Measurements from ENCODE around the gene PPP2R3A.
"Not testable (repeated sequence)": the region's sequence is repeated elsewhere in the genome, so short reads cannot be mapped to it uniquely, and the experiment has no call there.

The PPP2R3A gene, protein sequence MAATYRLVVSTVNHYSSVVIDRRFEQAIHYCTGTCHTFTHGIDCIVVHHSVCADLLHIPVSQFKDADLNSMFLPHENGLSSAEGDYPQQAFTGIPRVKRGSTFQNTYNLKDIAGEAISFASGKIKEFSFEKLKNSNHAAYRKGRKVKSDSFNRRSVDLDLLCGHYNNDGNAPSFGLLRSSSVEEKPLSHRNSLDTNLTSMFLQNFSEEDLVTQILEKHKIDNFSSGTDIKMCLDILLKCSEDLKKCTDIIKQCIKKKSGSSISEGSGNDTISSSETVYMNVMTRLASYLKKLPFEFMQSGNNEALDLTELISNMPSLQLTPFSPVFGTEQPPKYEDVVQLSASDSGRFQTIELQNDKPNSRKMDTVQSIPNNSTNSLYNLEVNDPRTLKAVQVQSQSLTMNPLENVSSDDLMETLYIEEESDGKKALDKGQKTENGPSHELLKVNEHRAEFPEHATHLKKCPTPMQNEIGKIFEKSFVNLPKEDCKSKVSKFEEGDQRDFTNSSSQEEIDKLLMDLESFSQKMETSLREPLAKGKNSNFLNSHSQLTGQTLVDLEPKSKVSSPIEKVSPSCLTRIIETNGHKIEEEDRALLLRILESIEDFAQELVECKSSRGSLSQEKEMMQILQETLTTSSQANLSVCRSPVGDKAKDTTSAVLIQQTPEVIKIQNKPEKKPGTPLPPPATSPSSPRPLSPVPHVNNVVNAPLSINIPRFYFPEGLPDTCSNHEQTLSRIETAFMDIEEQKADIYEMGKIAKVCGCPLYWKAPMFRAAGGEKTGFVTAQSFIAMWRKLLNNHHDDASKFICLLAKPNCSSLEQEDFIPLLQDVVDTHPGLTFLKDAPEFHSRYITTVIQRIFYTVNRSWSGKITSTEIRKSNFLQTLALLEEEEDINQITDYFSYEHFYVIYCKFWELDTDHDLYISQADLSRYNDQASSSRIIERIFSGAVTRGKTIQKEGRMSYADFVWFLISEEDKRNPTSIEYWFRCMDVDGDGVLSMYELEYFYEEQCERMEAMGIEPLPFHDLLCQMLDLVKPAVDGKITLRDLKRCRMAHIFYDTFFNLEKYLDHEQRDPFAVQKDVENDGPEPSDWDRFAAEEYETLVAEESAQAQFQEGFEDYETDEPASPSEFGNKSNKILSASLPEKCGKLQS (N-terminal part only)

DNA sequence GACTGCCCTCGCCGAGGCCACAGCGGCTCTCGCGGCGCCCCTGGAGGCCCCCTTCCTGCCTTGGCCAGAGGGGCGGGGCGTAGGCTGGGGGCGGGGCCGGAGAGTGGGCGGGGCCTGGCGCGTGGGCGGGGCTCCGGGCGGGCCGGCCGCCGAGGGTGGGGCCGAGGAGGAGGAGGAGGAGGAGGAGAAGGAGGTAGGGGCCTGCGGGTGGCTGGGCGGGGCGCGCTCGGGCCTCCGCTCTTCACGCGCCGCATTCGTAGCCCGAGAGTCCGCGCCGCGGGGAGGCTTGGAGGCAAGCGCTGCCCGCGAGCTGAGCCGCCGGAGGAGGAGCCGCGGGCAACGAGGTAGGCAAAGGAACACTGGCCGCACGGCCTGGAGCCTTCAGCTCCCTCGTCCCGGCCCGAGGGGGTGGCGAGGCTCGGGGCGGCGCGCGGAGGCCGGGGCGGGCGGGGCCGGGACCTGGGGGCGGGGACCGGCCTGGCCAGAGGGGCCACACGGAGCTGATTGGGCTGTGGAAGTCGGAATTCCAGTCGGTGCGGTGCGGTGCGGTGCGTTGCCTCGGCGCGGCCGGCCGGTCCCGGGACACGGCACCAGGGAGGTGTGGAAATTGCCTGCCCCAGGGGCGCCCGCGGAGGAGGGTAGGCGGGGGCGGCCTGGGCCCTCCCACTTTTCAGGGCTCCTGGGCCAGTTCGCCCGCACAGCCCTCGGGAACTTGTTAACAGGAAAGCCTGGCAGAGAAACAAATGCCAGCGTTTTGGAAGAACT lies at the start of gene PPP2R3A:
Gene PPP2R3A (plus strand): TSS at position 223 of the 765 bp plus-strand sequence. CDS start 35,771 bp downstream, outside the sequence.
- DNase-seq (ENCODE audit: extremely low read depth in 1 of 2, low read depth in 1 of 2): peak; percentile 11 to 57

DNA sequence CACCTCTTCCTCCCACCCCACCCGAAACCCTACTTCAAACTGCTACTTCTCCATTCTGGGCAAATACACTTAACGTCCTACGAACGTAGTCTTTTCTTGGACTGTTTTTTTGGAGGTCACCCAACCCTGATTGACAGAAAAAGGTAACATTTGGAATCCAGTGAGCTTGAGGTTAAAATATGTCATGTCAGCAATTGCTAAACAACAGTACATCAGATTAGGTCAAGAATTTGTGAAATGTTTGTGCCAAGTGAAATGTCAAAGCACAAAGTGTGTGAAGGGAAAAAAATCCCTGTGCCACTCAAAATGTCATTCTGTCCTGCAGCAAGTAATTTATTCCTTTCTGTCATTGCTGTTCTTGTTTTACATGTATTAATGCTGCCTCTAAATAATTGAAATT lies 49.2 kb upstream of the PPP2R3A start:
- no peak for DNase-seq (ENCODE audit: extremely low read depth in 1 of 2, low read depth in 1 of 2)

DNA sequence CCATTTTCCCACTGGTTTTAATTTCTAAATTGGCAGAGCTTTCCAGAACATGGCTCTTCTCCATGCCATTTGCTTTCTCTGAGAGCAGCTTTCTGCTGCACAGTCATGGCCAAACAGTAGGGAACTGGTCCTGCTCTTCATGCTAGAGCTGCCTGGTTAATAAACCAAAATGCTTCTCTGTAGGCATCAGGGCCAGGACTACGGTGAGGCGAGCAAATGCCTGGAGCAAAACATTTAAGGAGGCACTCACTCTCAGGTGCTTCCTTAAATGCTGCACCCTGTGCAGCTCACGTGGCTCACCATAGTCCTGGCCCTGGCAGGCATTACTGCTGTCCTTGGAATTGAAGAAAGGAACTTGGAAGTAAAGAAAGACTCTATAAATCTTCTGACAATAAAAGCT lies 48.5 kb upstream of the PPP2R3A start:
- no peak for DNase-seq (ENCODE audit: extremely low read depth in 1 of 2, low read depth in 1 of 2)

GRCh38 chr3:135917927-135918597 lies 47.5 kb upstream of the PPP2R3A start:
- no peak for DNase-seq (ENCODE audit: extremely low read depth in 1 of 2, low read depth in 1 of 2)

GRCh38 chr3:135918600-135918999 lies 46.9 kb upstream of the PPP2R3A start:
- DNase-seq (ENCODE audit: extremely low read depth in 1 of 2, low read depth in 1 of 2): no peak

- no peak for DNase-seq (ENCODE audit: extremely low read depth in 1 of 2, low read depth in 1 of 2)
These were observed 45.3 kb upstream of the PPP2R3A start for GRCh38 chr3:135920275-135920674.

GRCh38 chr3:135922903-135923250 lies 42.7 kb upstream of the PPP2R3A start:
- no peak for DNase-seq (ENCODE audit: extremely low read depth in 1 of 2, low read depth in 1 of 2)

- no peak for DNase-seq (ENCODE audit: extremely low read depth in 1 of 2, low read depth in 1 of 2)
These were observed 41.0 kb upstream of the PPP2R3A start for GRCh38 chr3:135924506-135924905.

DNA sequence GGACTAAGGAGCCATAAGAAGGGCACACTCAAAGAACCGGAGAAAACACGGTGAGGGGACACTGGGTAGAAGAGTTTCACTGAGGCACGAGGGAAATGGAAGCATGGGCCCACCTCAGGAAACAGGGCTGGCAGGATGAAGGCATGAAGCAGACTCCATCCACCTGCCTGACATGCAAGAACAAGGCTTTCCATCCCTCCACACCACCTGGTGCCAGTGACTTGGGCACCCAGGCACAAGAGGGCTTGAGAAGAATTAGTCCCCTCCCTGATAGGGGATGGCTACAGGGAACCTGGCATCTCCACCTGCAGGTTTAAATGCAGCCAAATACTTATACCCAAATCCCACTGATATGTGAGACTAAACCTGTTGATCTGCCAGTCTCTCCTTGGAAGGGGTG lies 38.9 kb upstream of the PPP2R3A start:
- no peak for DNase-seq (ENCODE audit: extremely low read depth in 1 of 2, low read depth in 1 of 2)

GRCh38 chr3:135927155-135927554 lies 38.4 kb upstream of the PPP2R3A start:
- no peak for DNase-seq (ENCODE audit: extremely low read depth in 1 of 2, low read depth in 1 of 2)

DNA sequence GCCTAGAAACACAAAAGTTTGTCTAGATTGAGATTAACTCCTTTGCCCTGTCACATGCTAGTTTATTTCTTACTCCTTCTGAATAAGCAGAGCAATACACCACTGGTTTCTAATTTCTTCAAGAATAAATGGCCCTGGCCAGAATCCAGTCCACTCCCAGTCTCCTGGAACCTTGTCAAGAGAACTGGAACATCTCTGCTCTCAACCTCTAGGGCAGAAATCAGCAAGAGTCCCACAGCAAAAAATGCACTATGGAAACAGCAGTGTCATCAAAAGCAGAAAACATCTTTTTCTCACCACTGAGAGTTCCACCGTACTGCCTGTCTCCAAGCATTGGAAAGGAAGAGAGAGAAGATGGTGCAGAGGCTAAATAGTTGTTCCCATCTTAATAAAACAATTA lies 35.9 kb upstream of the PPP2R3A start:
- no peak for DNase-seq (ENCODE audit: extremely low read depth in 1 of 2, low read depth in 1 of 2)

- no peak for DNase-seq (ENCODE audit: extremely low read depth in 1 of 2, low read depth in 1 of 2)
These were observed 35.3 kb upstream of the PPP2R3A start for GRCh38 chr3:135930255-135930654.

GRCh38 chr3:135935171-135935570 lies 30.4 kb upstream of the PPP2R3A start:
- not testable (repeated sequence) for DNase-seq (ENCODE audit: extremely low read depth in 1 of 2, low read depth in 1 of 2)

GRCh38 chr3:135937766-135938165 lies 27.8 kb upstream of the PPP2R3A start:
- DNase-seq (ENCODE audit: extremely low read depth in 1 of 2, low read depth in 1 of 2): not testable (repeated sequence)

- no peak for DNase-seq (ENCODE audit: extremely low read depth in 1 of 2, low read depth in 1 of 2)
These were observed 20.7 kb upstream of the PPP2R3A start for GRCh38 chr3:135944831-135945230.

DNA sequence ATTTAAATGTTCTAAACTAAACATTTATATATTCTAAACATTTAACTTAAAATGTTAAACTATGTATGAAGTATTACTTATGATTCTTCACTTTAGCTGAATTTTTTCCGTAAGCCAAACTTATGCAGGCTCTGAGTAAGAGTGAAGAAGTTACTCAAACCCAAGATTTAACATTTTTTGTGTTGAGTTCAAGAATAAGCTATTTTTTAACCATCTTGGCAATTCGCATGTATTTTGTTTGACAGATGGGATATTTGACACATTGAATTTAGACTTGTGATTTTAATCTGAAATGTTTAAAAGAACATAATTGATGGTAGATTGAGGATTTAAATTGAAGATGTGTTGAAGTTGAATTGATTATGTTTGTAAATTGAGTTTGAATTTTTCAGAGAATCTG lies 14.6 kb upstream of the PPP2R3A start:
- no peak for DNase-seq (ENCODE audit: extremely low read depth in 1 of 2, low read depth in 1 of 2)

DNA sequence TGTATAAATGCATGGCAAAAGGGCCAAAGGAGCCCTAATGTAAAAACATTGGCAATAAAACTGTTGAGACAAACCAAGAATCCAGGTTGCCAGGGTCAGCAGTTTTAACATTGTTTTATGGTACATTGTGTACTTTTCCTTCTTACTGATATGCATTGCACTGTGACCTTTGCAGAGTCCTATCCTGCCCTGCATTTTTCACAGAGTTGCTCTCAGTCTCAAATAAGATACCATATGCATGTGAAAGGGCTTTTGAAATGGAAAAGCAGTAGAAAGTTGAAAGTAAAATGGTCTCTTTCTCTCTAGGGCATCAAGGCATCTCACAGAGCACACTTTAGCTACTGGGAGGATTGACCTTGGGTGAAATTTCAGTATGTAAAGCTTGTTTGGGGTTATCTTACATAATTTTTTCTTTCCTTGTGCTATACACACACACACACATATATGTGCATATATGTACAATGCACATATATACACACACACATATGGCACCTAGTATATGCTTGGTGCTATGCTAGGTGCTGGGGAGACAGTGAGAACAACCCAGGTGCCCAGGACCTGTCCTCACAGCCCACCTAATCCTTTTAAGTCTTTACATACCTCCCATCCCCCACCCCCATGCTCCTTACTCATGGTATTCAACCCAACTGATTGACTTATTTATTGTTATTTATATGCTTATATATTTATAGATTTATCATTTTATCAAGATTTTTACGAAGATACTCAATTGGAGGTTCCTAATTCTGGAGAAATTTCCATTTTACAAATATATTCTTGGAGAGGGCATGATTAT lies 1.2 kb upstream of the PPP2R3A start:
- no peak for DNase-seq (ENCODE audit: extremely low read depth in 1 of 2, low read depth in 1 of 2)

DNA sequence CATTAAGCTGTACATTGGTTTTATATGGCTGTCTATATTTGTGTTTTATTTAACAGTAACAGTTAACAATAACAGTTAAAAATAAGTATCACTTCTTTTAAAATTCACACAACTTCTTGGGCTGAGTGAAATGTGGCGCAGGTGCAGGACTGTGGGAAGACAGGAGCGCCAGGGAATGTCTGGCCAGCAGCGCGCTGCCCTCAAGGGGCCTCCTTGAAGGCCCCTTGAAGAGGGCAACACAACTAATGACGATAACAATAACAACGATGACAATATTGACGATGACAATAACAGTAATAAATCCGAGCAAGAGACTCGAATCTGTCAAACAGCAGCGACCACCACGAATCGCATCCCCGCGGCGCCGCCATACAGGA lies 411 bp upstream of the PPP2R3A start:
- no peak for DNase-seq (ENCODE audit: extremely low read depth in 1 of 2, low read depth in 1 of 2)

GRCh38 chr3:135966271-135966961 lies 888 bp downstream of the PPP2R3A start:
- DNase-seq (ENCODE audit: extremely low read depth in 1 of 2, low read depth in 1 of 2): no peak

Data from activated CD8-positive, alpha-beta memory T cell treated with anti-CD3 and anti-CD28 coated beads for 1 hour (primary cell).